CD4-positive, alpha-beta T cell (primary cell): Measurements from ENCODE around the gene SEL1L. TPM values are rescaled to one million over a fixed set of nuclear protein-coding genes. Genes with fewer than 3 reads are reported as not detected.

Experiments
- ATAC-seq: fragments of 200-7000 bp; cut with Tn5 transposase; one replicate; pipeline ENCODE4 v1.10.0; 2022; ENCODE audit warnings: mild to moderate bottlenecking; ENCODE audit not compliant: poor library complexity
- CTCF ChIA-PET: fragments of 350-600 bp; sonication (Branson Sonifier 250); formaldehyde crosslinking; loops from one replicate; lab custom pipeline; 2021; ENCODE audit warnings: antibody characterized with exemption, inconsistent platforms; lab: Charles Lee
- POLR2A ChIA-PET: fragments of 350-600 bp; sonication (Branson Sonifier 250); formaldehyde crosslinking; loops from one replicate; lab custom pipeline; 2021; ENCODE audit warnings: antibody characterized with exemption, inconsistent platforms; lab: Charles Lee
- DNase-seq, 14 experiments: peaks; one replicate each; pipeline ENCODE4 v3.0.0-alpha.2; 2013 to 2020; ENCODE audit warnings: mixed read lengths in 2 of 14
- H3K27ac ChIP-seq, 2 donors: one replicate each; pipeline versions ENCODE4 v1.5.1 to v1.7.0; 2013; ENCODE audit warnings: low read length in 2 of 2, low read depth in 1 of 2, mild to moderate bottlenecking in 1 of 2
- H3K27me3 ChIP-seq, 2 experiments: 1 replicate in 1 of 2; 2 replicates in 1 of 2; pipeline versions ENCODE4 v1.6.1 to v1.7.0; 2013; ENCODE audit warnings: low read length in 2 of 2, control low read depth in 1 of 2, mild to moderate bottlenecking in 1 of 2, moderate library complexity in 1 of 2; ENCODE audit not compliant: insufficient read depth in 2 of 2, control insufficient read depth in 1 of 2
- H3K36me3 ChIP-seq: one replicate; pipeline ENCODE4 v1.6.1; 2013; ENCODE audit warnings: low read length, control low read depth; ENCODE audit not compliant: insufficient read depth
- H3K4me1 ChIP-seq: one replicate; pipeline ENCODE4 v1.6.1; 2013; ENCODE audit warnings: low read length, control low read depth; ENCODE audit not compliant: insufficient read depth
- H3K4me3 ChIP-seq: one replicate; pipeline ENCODE4 v1.5.1; 2013; ENCODE audit warnings: mild to moderate bottlenecking, low read length, moderate library complexity
- H3K9me3 ChIP-seq, 2 experiments: 1 replicate in 1 of 2; 2 replicates in 1 of 2; pipeline versions ENCODE4 v1.6.1 to v1.7.0; 2013; ENCODE audit warnings: low read length in 2 of 2, mild to moderate bottlenecking in 2 of 2, control low read depth in 1 of 2, moderate library complexity in 1 of 2; ENCODE audit not compliant: control insufficient read depth in 1 of 2, insufficient read depth in 1 of 2
- H3K27ac Mint-ChIP-seq: one replicate; pipeline ENCODE4 v1.8.0; 2020; ENCODE audit warnings: mixed read lengths
- H3K27me3 Mint-ChIP-seq: one replicate; pipeline ENCODE4 v1.8.0; 2021; ENCODE audit warnings: mixed read lengths
- H3K36me3 Mint-ChIP-seq: one replicate; pipeline ENCODE4 v1.8.0; 2021; ENCODE audit warnings: low read depth, mixed read lengths
- H3K4me1 Mint-ChIP-seq: one replicate; pipeline ENCODE4 v1.8.0; 2021; ENCODE audit warnings: low read depth, mixed read lengths
- H3K4me3 Mint-ChIP-seq: one replicate; pipeline ENCODE4 v1.8.0; 2020; ENCODE audit warnings: mild to moderate bottlenecking, mixed read lengths
- H3K9me3 Mint-ChIP-seq: one replicate; pipeline ENCODE4 v1.8.0; 2020; ENCODE audit warnings: mixed read lengths
- intact Hi-C, 2 experiments: fragments of 100-400 bp; cut with DNase I in 1 of 2; cut with micrococcal nuclease in 1 of 2; formaldehyde crosslinking; loops; one replicate each; pipeline versions ENCODE4 v1.15.1 to v1.9.0; 2023 to 2025; cut with DNase I, micrococcal nuclease
- total RNA-seq, 174 experiments: library from RNA in 2 of 174; stranded (reverse) in 2 of 174; gene quantifications; one replicate each; pipeline ENCODE4 v1.2.3 and lab custom pipeline; 2021 to 2026
- TF ChIP-seq, protein P1 (sequence below): fragments of 200-600 bp; IDR thresholded peaks from one replicate; pipeline ENCODE4 v1.8.0; 2022; ENCODE audit warnings: antibody characterized with exemption, mild to moderate bottlenecking

SEL1L gene
- total RNA-seq, 2 experiments from 2014 or later: 40.6 to 46.4 TPM

GRCh38 chr14:81480741-81481140 is 52.9 kb downstream of the SEL1L start:
- H3K4me3 Mint-ChIP-seq: no peak overlapping the region
- peaks cover 84% of the 10 kb centered on the region for H3K36me3 Mint-ChIP-seq
- no peaks in the 10 kb centered on the region for H3K9me3 Mint-ChIP-seq
- no peaks in the 10 kb centered on the region for H3K9me3 ChIP-seq
- intact Hi-C loops: no loop called here
- ChIA-PET CTCF (no interaction called here), POLR2A (no interaction called here)
- peak in 1 of 14 experiments; percentile 47 for DNase-seq
- H3K27ac Mint-ChIP-seq: no peak overlapping the region
- ATAC-seq: no peak
- H3K27me3 Mint-ChIP-seq: no peaks in the 10 kb centered on the region
- no peaks in the 10 kb centered on the region for H3K27me3 ChIP-seq
- H3K4me1 ChIP-seq: no peaks in the 10 kb centered on the region
- no peak overlapping the region for H3K4me3 ChIP-seq
- H3K27ac ChIP-seq: no peak overlapping the region
- peaks cover 4% of the 10 kb centered on the region for H3K4me1 Mint-ChIP-seq
- TF ChIP-seq, protein P1, sequence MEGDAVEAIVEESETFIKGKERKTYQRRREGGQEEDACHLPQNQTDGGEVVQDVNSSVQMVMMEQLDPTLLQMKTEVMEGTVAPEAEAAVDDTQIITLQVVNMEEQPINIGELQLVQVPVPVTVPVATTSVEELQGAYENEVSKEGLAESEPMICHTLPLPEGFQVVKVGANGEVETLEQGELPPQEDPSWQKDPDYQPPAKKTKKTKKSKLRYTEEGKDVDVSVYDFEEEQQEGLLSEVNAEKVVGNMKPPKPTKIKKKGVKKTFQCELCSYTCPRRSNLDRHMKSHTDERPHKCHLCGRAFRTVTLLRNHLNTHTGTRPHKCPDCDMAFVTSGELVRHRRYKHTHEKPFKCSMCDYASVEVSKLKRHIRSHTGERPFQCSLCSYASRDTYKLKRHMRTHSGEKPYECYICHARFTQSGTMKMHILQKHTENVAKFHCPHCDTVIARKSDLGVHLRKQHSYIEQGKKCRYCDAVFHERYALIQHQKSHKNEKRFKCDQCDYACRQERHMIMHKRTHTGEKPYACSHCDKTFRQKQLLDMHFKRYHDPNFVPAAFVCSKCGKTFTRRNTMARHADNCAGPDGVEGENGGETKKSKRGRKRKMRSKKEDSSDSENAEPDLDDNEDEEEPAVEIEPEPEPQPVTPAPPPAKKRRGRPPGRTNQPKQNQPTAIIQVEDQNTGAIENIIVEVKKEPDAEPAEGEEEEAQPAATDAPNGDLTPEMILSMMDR: no peak
- H3K36me3 ChIP-seq: peaks cover 60% of the 10 kb centered on the region

GRCh38 chr14:81478446-81478845 is 55.2 kb downstream of the SEL1L start:
- Histone ChIP-seq H3K27me3 (no peaks in the 10 kb centered on the region), H3K4me3 (no peak overlapping the region), H3K9me3 (no peaks in the 10 kb centered on the region), H3K4me1 (peaks cover 2% of the 10 kb centered on the region), H3K36me3 (peaks cover 44% of the 10 kb centered on the region), H3K27ac (no peak overlapping the region)
- no peak for DNase-seq
- ChIA-PET CTCF (no interaction called here), POLR2A (no interaction called here)
- H3K4me3 Mint-ChIP-seq: no peak overlapping the region
- ATAC-seq: no peak
- peaks cover 22% of the 10 kb centered on the region for H3K4me1 Mint-ChIP-seq
- TF ChIP-seq, protein P1: no peak
- peaks cover 82% of the 10 kb centered on the region for H3K36me3 Mint-ChIP-seq
- no peaks in the 10 kb centered on the region for H3K27me3 Mint-ChIP-seq
- H3K9me3 Mint-ChIP-seq: no peaks in the 10 kb centered on the region
- H3K27ac Mint-ChIP-seq: no peak overlapping the region
- intact Hi-C loops: no loop called here

DNA sequence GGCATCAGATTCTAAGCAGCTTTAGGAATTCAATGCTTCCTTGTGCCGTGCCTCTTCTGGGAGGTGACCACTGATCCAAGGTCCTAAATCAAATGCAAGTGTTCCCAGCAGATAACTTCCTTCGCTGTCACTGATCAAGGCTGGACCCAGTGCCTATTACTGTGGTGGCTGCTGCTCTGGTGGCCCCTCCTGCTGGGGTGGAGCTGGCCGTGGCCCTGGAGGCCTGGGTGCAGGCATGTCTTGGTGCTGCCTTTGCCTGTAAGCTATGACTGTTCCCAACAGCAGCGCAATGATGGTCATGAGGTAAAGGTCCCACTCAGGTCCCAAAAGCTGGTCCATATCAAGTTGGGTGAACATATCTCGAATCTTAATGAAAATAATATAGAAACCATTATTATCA is 56.8 kb downstream of the SEL1L start:
- Mint-ChIP-seq H3K4me3 (no peak overlapping the region), H3K9me3 (no peaks in the 10 kb centered on the region), H3K27ac (no peak overlapping the region), H3K36me3 (peaks cover 69% of the 10 kb centered on the region), H3K27me3 (no peaks in the 10 kb centered on the region), H3K4me1 (peaks cover 25% of the 10 kb centered on the region)
- Histone ChIP-seq H3K9me3 (no peaks in the 10 kb centered on the region), H3K4me3 (no peak overlapping the region), H3K27ac (no peak overlapping the region), H3K36me3 (peaks cover 44% of the 10 kb centered on the region), H3K27me3 (no peaks in the 10 kb centered on the region), H3K4me1 (peaks cover 2% of the 10 kb centered on the region)
- intact Hi-C loops: no loop called here
- ChIA-PET POLR2A (interaction anchor here (0.7 to 1.0 kb wide), 2 partner anchors 11 to 57 kb away, joined by 3 to 5 read pairs; partner anchors contain the start of gene SEL1L), CTCF (interaction anchor here (1.2 kb wide), 1 partner anchor 12 kb away, joined by 4 read pairs; no protein-coding TSS in a partner anchor)
- TF ChIP-seq, protein P1: no peak
- ATAC-seq: no peak
- DNase-seq: no peak
